ENCODE data around the gene NFYC.
A peak's percentile ranks its signal among the peaks of the same experiment; 100 is the strongest.

NFYC gene

GRCh38 chr1:40734882-40735628 is 43.6 kb downstream of the NFYC start:
- H3K4me3 ChIP-seq (ENCODE audit: control insufficient read depth, low read depth, low read length): no peak overlapping the region
- TF ChIP-seq, protein P1, sequence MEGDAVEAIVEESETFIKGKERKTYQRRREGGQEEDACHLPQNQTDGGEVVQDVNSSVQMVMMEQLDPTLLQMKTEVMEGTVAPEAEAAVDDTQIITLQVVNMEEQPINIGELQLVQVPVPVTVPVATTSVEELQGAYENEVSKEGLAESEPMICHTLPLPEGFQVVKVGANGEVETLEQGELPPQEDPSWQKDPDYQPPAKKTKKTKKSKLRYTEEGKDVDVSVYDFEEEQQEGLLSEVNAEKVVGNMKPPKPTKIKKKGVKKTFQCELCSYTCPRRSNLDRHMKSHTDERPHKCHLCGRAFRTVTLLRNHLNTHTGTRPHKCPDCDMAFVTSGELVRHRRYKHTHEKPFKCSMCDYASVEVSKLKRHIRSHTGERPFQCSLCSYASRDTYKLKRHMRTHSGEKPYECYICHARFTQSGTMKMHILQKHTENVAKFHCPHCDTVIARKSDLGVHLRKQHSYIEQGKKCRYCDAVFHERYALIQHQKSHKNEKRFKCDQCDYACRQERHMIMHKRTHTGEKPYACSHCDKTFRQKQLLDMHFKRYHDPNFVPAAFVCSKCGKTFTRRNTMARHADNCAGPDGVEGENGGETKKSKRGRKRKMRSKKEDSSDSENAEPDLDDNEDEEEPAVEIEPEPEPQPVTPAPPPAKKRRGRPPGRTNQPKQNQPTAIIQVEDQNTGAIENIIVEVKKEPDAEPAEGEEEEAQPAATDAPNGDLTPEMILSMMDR (conservative IDR thresholded peaks at IDR 0.05; ENCODE audit: control insufficient read depth, insufficient read depth, low read depth, low read length): no peak

DNA sequence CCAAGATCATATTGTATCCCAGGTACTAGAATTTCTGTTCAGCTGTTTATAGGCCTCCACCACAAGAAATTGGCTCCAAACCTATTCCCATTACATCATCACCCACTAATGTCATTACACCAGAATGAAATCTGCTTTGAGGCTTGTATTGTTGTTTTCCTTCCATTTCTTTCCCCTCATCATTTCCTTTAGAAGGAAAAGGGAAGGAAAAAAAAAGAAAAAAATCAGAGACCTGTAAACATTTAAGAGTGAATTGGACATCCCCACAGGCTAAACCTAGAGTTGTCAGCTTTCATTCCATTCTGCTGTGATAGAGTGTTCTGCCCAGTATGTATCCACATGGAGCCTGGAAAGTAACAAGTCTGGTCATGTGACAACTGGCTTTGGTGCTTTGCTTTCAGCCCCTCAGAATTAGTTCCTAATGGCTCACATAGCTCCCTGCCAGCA is 44.6 kb downstream of the NFYC start:
- TF ChIP-seq, protein P1 (conservative IDR thresholded peaks at IDR 0.05; ENCODE audit: control insufficient read depth, insufficient read depth, low read depth, low read length): no peak
- DNase-seq (ENCODE audit: low read depth): peak; percentile 81
- no peak overlapping the region for H3K4me3 ChIP-seq (ENCODE audit: control insufficient read depth, low read depth, low read length)

More at GRCh38 chr1:40734882-40735628, 43.6 kb downstream of the NFYC start:
- no peak for DNase-seq (ENCODE audit: low read depth)

- TF ChIP-seq, protein P1 (conservative IDR thresholded peaks at IDR 0.05; ENCODE audit: control insufficient read depth, insufficient read depth, low read depth, low read length): no peak
- no peak overlapping the region for H3K4me3 ChIP-seq (ENCODE audit: control insufficient read depth, low read depth, low read length)
- DNase-seq (ENCODE audit: low read depth): no peak
Observed at GRCh38 chr1:40738831-40739230, 47.3 kb downstream of the NFYC start.

GRCh38 chr1:40739455-40740008 is 48.0 kb downstream of the NFYC start:
- TF ChIP-seq, protein P1 (conservative IDR thresholded peaks at IDR 0.05; ENCODE audit: control insufficient read depth, insufficient read depth, low read depth, low read length): no peak
- H3K4me3 ChIP-seq (ENCODE audit: control insufficient read depth, low read depth, low read length): no peak overlapping the region
- peak; percentile 62 for DNase-seq (ENCODE audit: low read depth)

GRCh38 chr1:40740039-40740996 is 48.8 kb downstream of the NFYC start:
- H3K4me3 ChIP-seq (ENCODE audit: control insufficient read depth, low read depth, low read length): no peak overlapping the region
- TF ChIP-seq, protein P1 (conservative IDR thresholded peaks at IDR 0.05; ENCODE audit: control insufficient read depth, insufficient read depth, low read depth, low read length): no peak
- DNase-seq (ENCODE audit: low read depth): peak; percentile 23

- TF ChIP-seq, protein P1 (conservative IDR thresholded peaks at IDR 0.05; ENCODE audit: control insufficient read depth, insufficient read depth, low read depth, low read length): no peak
- DNase-seq (ENCODE audit: low read depth): no peak
- H3K4me3 ChIP-seq (ENCODE audit: control insufficient read depth, low read depth, low read length): no peak overlapping the region
Observed at GRCh38 chr1:40740997-40741736, 49.7 kb downstream of the NFYC start.

All from fibroblast of mammary gland (primary cell).